VCaP (cell line): ENCODE data around the gene CDC42SE2.

Source experiments
- H3K27ac ChIP-seq: fragments of 450-650 bp; 2 replicates; pipeline ENCODE4 v1.5.1; 2017
- CTCF ChIP-seq: fragments of 450-650 bp; conservative IDR thresholded peaks from 2 replicates; pipeline ENCODE4 v1.5.1; 2017; ENCODE audit warnings: mild to moderate bottlenecking, moderate library complexity

Gene CDC42SE2

GRCh38 chr5:131353991-131354390 is 90.1 kb downstream of the CDC42SE2 start:
- 0 out of 2 replicates have a peak overlapping the region, but pooled peaks have one; percentile 8 for H3K27ac ChIP-seq
- TF ChIP-seq CTCF, result no peak

GRCh38 chr5:131355971-131356528 is 92.2 kb downstream of the CDC42SE2 start:
- H3K27ac ChIP-seq, result peak overlapping the region; percentile 66
- no peak for TF ChIP-seq CTCF

GRCh38 chr5:131356619-131357018 is 92.8 kb downstream of the CDC42SE2 start:
- H3K27ac ChIP-seq, result peak overlapping the region; percentile 66
- TF ChIP-seq CTCF, result no peak

GRCh38 chr5:131357739-131358561 is 94.1 kb downstream of the CDC42SE2 start:
- TF ChIP-seq CTCF, result no peak
- H3K27ac ChIP-seq, result peak overlapping the region; percentile 66

GRCh38 chr5:131361677-131362315 is 97.9 kb downstream of the CDC42SE2 start:
- no peak for TF ChIP-seq CTCF
- no peak overlapping the region for H3K27ac ChIP-seq

GRCh38 chr5:131363811-131364506 is 100.1 kb downstream of the CDC42SE2 start:
- no peak for TF ChIP-seq CTCF
- H3K27ac ChIP-seq, result no peak overlapping the region

GRCh38 chr5:131364507-131365050 is 100.7 kb downstream of the CDC42SE2 start:
- H3K27ac ChIP-seq, result no peak overlapping the region
- no peak for TF ChIP-seq CTCF
